ENCODE results near the gene SLC7A5. TPM values are rescaled to one million over a fixed set of nuclear protein-coding genes. Genes with fewer than 3 reads are reported as not detected.
A peak's percentile ranks its signal among the peaks of the same experiment; 100 is the strongest.

The SLC7A5 gene
- total and polyA plus RNA-seq, 2 of the 13 experiments (the other 11 are each of a cell fraction or from before 2014, with no cell fraction given): 79.6 to 155 TPM

DNA sequence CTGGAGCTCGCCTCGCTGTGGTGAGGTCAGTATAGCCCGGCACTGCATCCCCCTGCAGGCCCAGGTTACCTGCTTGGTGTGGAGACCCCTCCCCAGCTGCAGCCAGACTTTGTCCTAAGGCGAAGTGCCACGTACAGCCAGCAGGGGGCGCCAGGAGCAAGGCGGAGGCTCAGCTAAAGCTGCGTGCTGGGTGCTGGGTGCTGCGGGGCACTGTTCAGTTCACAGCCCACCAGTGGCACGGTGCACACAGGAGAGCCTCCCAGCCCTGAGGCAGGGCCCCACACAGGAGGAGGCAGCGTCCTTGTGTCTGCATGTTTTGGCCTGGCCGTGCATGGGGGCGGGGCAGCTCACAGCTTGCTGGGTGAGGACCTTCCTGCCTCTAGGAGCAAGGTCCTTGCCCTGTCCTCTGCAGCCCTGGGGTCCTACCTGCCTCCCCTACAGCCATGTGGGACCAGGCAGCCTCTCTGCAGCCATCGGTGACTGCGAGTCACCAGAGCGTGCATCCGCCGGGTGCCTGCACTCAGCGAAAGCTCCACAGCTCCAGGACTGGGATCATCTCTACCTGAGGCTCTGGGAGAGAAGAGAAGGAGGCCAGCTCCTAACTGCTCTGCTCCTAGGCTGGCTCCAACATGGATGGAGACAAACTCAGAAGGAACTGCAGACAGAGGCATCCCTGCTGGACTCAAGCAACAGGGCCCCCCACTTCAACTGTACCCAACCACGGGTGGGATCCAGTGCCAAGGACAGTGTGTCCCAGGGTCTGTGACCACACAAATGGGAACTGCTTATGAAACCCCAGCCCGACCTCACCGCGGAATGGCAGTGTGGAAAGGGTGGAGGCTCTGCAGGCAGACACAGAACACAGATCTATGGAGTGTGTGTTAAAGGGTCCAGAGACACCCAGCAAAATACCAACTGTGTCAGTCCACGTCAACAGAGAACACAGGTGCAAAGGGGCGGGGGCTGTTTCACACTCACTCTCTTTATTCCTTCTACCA is 19.0 kb downstream of the SLC7A5 start (continued):
- peak; percentile 79; the same call in 1 of the 2 replicates for TF ChIP-seq SNAPC4 (CRISPR knock-in tag; IDR thresholded peaks at IDR 0.05)
- TF ChIP-seq ATF7 (IDR thresholded peaks at IDR 0.05): no peak
- peak; percentile 49; the same call in 1 of the 2 replicates for TF ChIP-seq ATF7 (CRISPR knock-in tag; IDR thresholded peaks at IDR 0.05)
- TF ChIP-seq ATAD3A (CRISPR knock-in tag; IDR thresholded peaks at IDR 0.05): 0 out of 2 replicates have a peak, but pooled peaks have one; percentile 13
- TF ChIP-seq ISX (CRISPR knock-in tag; conservative IDR thresholded peaks at IDR 0.05): no peak
- TF ChIP-seq ZNF441 (CRISPR knock-in tag; IDR thresholded peaks at IDR 0.05; ENCODE audit: borderline replicate concordance): peak; percentile 49
- TF ChIP-seq RFX3 (CRISPR knock-in tag; IDR thresholded peaks at IDR 0.05): no peak
- no peak for TF ChIP-seq JDP2 (CRISPR knock-in tag; IDR thresholded peaks at IDR 0.05; ENCODE audit: borderline replicate concordance)
- peak; percentile 88 for TF ChIP-seq HIVEP1 (CRISPR knock-in tag; IDR thresholded peaks at IDR 0.05)
- TF ChIP-seq, protein P1, sequence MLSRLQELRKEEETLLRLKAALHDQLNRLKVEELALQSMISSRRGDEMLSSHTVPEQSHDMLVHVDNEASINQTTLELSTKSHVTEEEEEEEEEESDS (CRISPR knock-in tag; IDR thresholded peaks at IDR 0.05; ENCODE audit: borderline replicate concordance): no peak
- peak; percentile 94 for TF ChIP-seq KDM6A (CRISPR knock-in tag; IDR thresholded peaks at IDR 0.05; ENCODE audit: low read depth)
- TF ChIP-seq SRY (CRISPR knock-in tag; IDR thresholded peaks at IDR 0.05): peak; percentile 90
- no peak; the same call in 1 of the 2 replicates for TF ChIP-seq SMYD3 (CRISPR knock-in tag; IDR thresholded peaks at IDR 0.05)
- peak; percentile 80 for TF ChIP-seq ATF7-NPFF (CRISPR knock-in tag; IDR thresholded peaks at IDR 0.05; ENCODE audit: low read depth)
- peak; percentile 79; the same call in 1 of the 2 replicates for TF ChIP-seq BATF2 (CRISPR knock-in tag; IDR thresholded peaks at IDR 0.05)
- TF ChIP-seq GLI4 (CRISPR knock-in tag; IDR thresholded peaks at IDR 0.05; ENCODE audit: borderline replicate concordance): 0 out of 2 replicates have a peak, but pooled peaks have one; percentile 10
- TF ChIP-seq ZNF703 (CRISPR knock-in tag; IDR thresholded peaks at IDR 0.05; ENCODE audit: borderline replicate concordance): no peak
- TF ChIP-seq SRSF9 (IDR thresholded peaks at IDR 0.05; ENCODE audit: borderline replicate concordance, insufficient read depth, low read depth, low read length, poor library complexity, severe bottlenecking): no peak
- no peak; the same call in 1 of the 2 replicates for TF ChIP-seq ZNF235 (CRISPR knock-in tag; IDR thresholded peaks at IDR 0.05; ENCODE audit: borderline replicate concordance)
- TF ChIP-seq ELF4 (CRISPR knock-in tag; IDR thresholded peaks at IDR 0.05; ENCODE audit: borderline replicate concordance): no peak
- no peak for TF ChIP-seq HNRNPUL1 (IDR thresholded peaks at IDR 0.05; ENCODE audit: low read depth, low read length)
- TF ChIP-seq MTERF4 (CRISPR knock-in tag; IDR thresholded peaks at IDR 0.05): peak; percentile 35; the same call in 1 of the 2 replicates
